H1 (cell line): Measurements from ENCODE around the gene RNF31. TPM values are rescaled to one million over a fixed set of nuclear protein-coding genes. Genes with fewer than 3 reads are reported as not detected.

Source experiments
- CTCF ChIA-PET: fragments of 300-600 bp; sonication (Branson Sonifier 250); formaldehyde crosslinking; loops from one replicate; lab custom pipeline; 2021; ENCODE audit not compliant: partially characterized antibody; lab: Charles Lee
- POLR2A ChIA-PET: fragments of 300-600 bp; sonication (Branson Sonifier 250); formaldehyde crosslinking; loops from one replicate; lab custom pipeline; 2021; ENCODE audit warnings: inconsistent platforms; ENCODE audit not compliant: partially characterized antibody; lab: Charles Lee
- DNase-seq, 2 experiments: peaks; one replicate each; pipeline versions ENCODE4 v3.0.0 to v3.0.0-alpha.2; 2010 to 2022; ENCODE audit warnings: low spot score in 2 of 2, low read depth in 1 of 2, mixed read lengths in 1 of 2
- FAIRE-seq: peaks from 2 replicates; lab custom pipeline; 2011; peaks lifted over from hg19 to GRCh38; lab: Jason Lieb, UNC
- H2AFZ ChIP-seq: 2 replicates; pipeline ENCODE4 v1.8.1; 2012; ENCODE audit warnings: low read length, inconsistent platforms
- H2AK5ac ChIP-seq: 2 replicates; pipeline ENCODE4 v1.6.1; 2013; ENCODE audit warnings: low read depth, low read length
- H2BK120ac ChIP-seq: replicated peaks from 2 replicates; pipeline ENCODE3; 2013; ENCODE audit warnings: low read depth, low read length, inconsistent platforms
- H2BK12ac ChIP-seq: 2 replicates; pipeline ENCODE4 v1.6.1; 2013; ENCODE audit warnings: low read depth, low read length
- H2BK15ac ChIP-seq: 2 replicates; pipeline ENCODE4 v1.6.1; 2013; ENCODE audit warnings: low read length
- H2BK20ac ChIP-seq: 2 replicates; pipeline ENCODE4 v1.6.1; 2013; ENCODE audit warnings: low read length
- H2BK5ac ChIP-seq: 2 replicates; pipeline ENCODE4 v1.6.1; 2013; ENCODE audit warnings: low read depth, low read length
- H3K14ac ChIP-seq: 2 replicates; pipeline ENCODE4 v1.6.1; 2013; ENCODE audit warnings: inconsistent platforms; ENCODE audit not compliant: insufficient read length
- H3K18ac ChIP-seq: 2 replicates; pipeline ENCODE4 v1.6.1; 2013; ENCODE audit warnings: low read length; ENCODE audit errors: extremely low read depth
- H3K23ac ChIP-seq: 2 replicates; pipeline ENCODE4 v1.6.1; 2013; ENCODE audit warnings: inconsistent platforms; ENCODE audit not compliant: insufficient read length
- H3K23me2 ChIP-seq: 2 replicates; pipeline ENCODE4 v1.6.1; 2013; ENCODE audit warnings: low read depth, low read length
- H3K27ac ChIP-seq: 2 replicates; pipeline ENCODE4 v1.6.1; 2011; ENCODE audit warnings: low read depth, low read length, inconsistent platforms
- H3K27me3 ChIP-seq, 4 experiments: replicated peaks in 1 of 4; 1 replicate in 1 of 4; 2 replicates in 3 of 4; pipeline versions ENCODE4 v1.6.1 to v1.8.1; 2011 to 2013; ENCODE audit warnings: low read length in 3 of 4, mild to moderate bottlenecking in 3 of 4, inconsistent platforms in 2 of 4, mixed read lengths in 2 of 4, moderate library complexity in 1 of 4; ENCODE audit not compliant: control insufficient read depth in 3 of 4, insufficient read depth in 3 of 4; ENCODE audit errors: extremely low read depth in 1 of 4
- H3K36me3 ChIP-seq, 4 experiments: 2 replicates each; pipeline versions ENCODE4 v1.6.1 to v1.8.1; 2011 to 2013; ENCODE audit warnings: mild to moderate bottlenecking in 4 of 4, low read length in 3 of 4, moderate library complexity in 2 of 4, control low read depth in 1 of 4, inconsistent platforms in 1 of 4; ENCODE audit not compliant: insufficient read depth in 4 of 4, control insufficient read depth in 2 of 4
- H3K4ac ChIP-seq: replicated peaks from 2 replicates; pipeline ENCODE3; 2013; ENCODE audit warnings: low read length, low read depth, mixed read lengths, inconsistent platforms; ENCODE audit not compliant: insufficient read length
- H3K4me1 ChIP-seq, 4 experiments: replicated peaks in 1 of 4; 1 replicate in 1 of 4; 2 replicates in 3 of 4; pipeline versions ENCODE4 v1.6.1 to v1.8.1; 2011 to 2013; ENCODE audit warnings: low read length in 3 of 4, inconsistent platforms in 2 of 4, mixed read lengths in 1 of 4; ENCODE audit not compliant: insufficient read depth in 4 of 4, control insufficient read depth in 3 of 4
- H3K4me2 ChIP-seq, 2 experiments: 2 replicates each; pipeline versions ENCODE4 v1.6.1 to v1.8.1; 2011 to 2013; ENCODE audit warnings: low read depth in 2 of 2, low read length in 2 of 2, control low read depth in 1 of 2, inconsistent platforms in 1 of 2, mild to moderate bottlenecking in 1 of 2; ENCODE audit not compliant: insufficient read depth in 1 of 2
- H3K4me3 ChIP-seq, 4 experiments: fragments of 200-600, 300-600 bp in 1 of 4; sonication (generic), shearing (Covaris generic), sonication (Bioruptor Twin) in 1 of 4; 2 replicates each; pipeline versions ENCODE4 v1.5.1 to v1.8.1; 2011 to 2016; ENCODE audit warnings: low read length in 4 of 4, low read depth in 3 of 4, control low read depth in 2 of 4, inconsistent platforms in 2 of 4, mild to moderate bottlenecking in 2 of 4, mixed read lengths in 1 of 4, moderate library complexity in 1 of 4; ENCODE audit not compliant: insufficient read depth in 2 of 4; ENCODE audit errors: extremely low read depth in 1 of 4
- H3K56ac ChIP-seq: replicated peaks from 2 replicates; pipeline ENCODE3; 2013; ENCODE audit warnings: low read depth, mild to moderate bottlenecking, mixed read lengths, low read length, inconsistent platforms; ENCODE audit not compliant: insufficient read length
- H3K79me1 ChIP-seq: 2 replicates; pipeline ENCODE4 v1.6.1; 2013; ENCODE audit warnings: low read depth, low read length, control low read depth
- H3K79me2 ChIP-seq, 2 experiments: 2 replicates each; pipeline versions ENCODE4 v1.6.1 to v1.8.1; 2012 to 2013; ENCODE audit warnings: low read length in 2 of 2, mild to moderate bottlenecking in 2 of 2, inconsistent platforms in 1 of 2; ENCODE audit not compliant: insufficient read depth in 2 of 2, control insufficient read depth in 1 of 2
- H3K9ac ChIP-seq, 4 experiments: replicated peaks in 1 of 4; 1 replicate in 1 of 4; 2 replicates in 3 of 4; pipeline versions ENCODE4 v1.6.1 to v1.8.1; 2011 to 2013; ENCODE audit warnings: low read depth in 3 of 4, low read length in 3 of 4, control low read depth in 2 of 4, mild to moderate bottlenecking in 2 of 4, moderate library complexity in 2 of 4, inconsistent platforms in 1 of 4; ENCODE audit errors: extremely low read depth in 1 of 4
- H3K9me3 ChIP-seq, 2 experiments: 2 replicates each; pipeline versions ENCODE4 v1.6.1 to v1.8.1; 2012 to 2013; ENCODE audit warnings: mild to moderate bottlenecking in 2 of 2, moderate library complexity in 2 of 2, control low read depth in 1 of 2, inconsistent platforms in 1 of 2, low read depth in 1 of 2, low read length in 1 of 2, mixed read lengths in 1 of 2; ENCODE audit not compliant: insufficient read depth in 2 of 2
- H4K20me1 ChIP-seq, 2 experiments: replicated peaks in 1 of 2; 2 replicates each; pipeline versions ENCODE3 to v1.8.1; 2011 to 2013; ENCODE audit warnings: inconsistent platforms in 2 of 2, low read length in 2 of 2, mild to moderate bottlenecking in 1 of 2; ENCODE audit not compliant: insufficient read depth in 2 of 2, control insufficient read depth in 1 of 2
- H4K5ac ChIP-seq: 2 replicates; pipeline ENCODE4 v1.6.1; 2013; ENCODE audit warnings: low read length, low read depth, mixed read lengths, inconsistent platforms; ENCODE audit not compliant: insufficient read length
- H4K8ac ChIP-seq: 2 replicates; pipeline ENCODE4 v1.8.0; 2013; ENCODE audit warnings: mild to moderate bottlenecking, moderate library complexity, low read length, inconsistent platforms; ENCODE audit not compliant: insufficient read depth; ENCODE audit errors: extremely low read depth
- H4K91ac ChIP-seq: replicated peaks from 2 replicates; pipeline ENCODE3; 2013; ENCODE audit warnings: low read length, mixed read lengths, inconsistent platforms; ENCODE audit not compliant: insufficient read length
- ASH2L ChIP-seq: fragments of 200-600, 300-600 bp; sonication (generic); IDR thresholded peaks from one replicate; pipeline ENCODE4 v1.7.1; 2017; ENCODE audit warnings: low read length
- BRCA1 ChIP-seq: IDR thresholded peaks from 2 replicates; pipeline ENCODE4 v1.6.1; 2012; ENCODE audit warnings: low read depth, low read length, improper control_type of control experiment
- EZH2 ChIP-seq: fragments of 200-600 bp; sonication (generic); IDR thresholded peaks from 2 replicates; pipeline ENCODE4 v1.7.1; 2012; ENCODE audit warnings: low read depth, mild to moderate bottlenecking, moderate library complexity, low read length, inconsistent platforms; ENCODE audit not compliant: severe bottlenecking
- MAFK ChIP-seq: IDR thresholded peaks from 2 replicates; pipeline ENCODE4 v1.6.1; 2012; ENCODE audit warnings: low read depth, mild to moderate bottlenecking, improper control_type of control experiment, low read length
- POLR2A ChIP-seq, 2 experiments: IDR thresholded peaks; 1 replicate in 1 of 2; 2 replicates in 1 of 2; pipeline ENCODE4 v1.6.1; 2011; ENCODE audit warnings: low read depth in 2 of 2, low read length in 2 of 2, mild to moderate bottlenecking in 2 of 2; ENCODE audit errors: control extremely low read depth in 1 of 2
- POLR2AphosphoS5 ChIP-seq: IDR thresholded peaks from 2 replicates; pipeline ENCODE4 v1.6.1; 2011; ENCODE audit warnings: low read depth, low read length
- RAD21 ChIP-seq, 2 experiments: IDR thresholded peaks in 1 of 2; conservative IDR thresholded peaks in 1 of 2; 2 replicates each; pipeline ENCODE4 v1.6.1; 2011; ENCODE audit warnings: low read depth in 2 of 2, low read length in 2 of 2, improper control_type of control experiment in 1 of 2, inconsistent platforms in 1 of 2, mild to moderate bottlenecking in 1 of 2, moderate library complexity in 1 of 2
- SAP30 ChIP-seq: fragments of 300-600 bp; sonication (generic); IDR thresholded peaks from 2 replicates; pipeline ENCODE4 v1.7.1; 2012; ENCODE audit warnings: low read length, moderate library complexity, mild to moderate bottlenecking, inconsistent platforms; ENCODE audit not compliant: insufficient read depth, insufficient replicate concordance
- SRF ChIP-seq: IDR thresholded peaks from 2 replicates; pipeline ENCODE4 v1.6.1; 2011; ENCODE audit warnings: mild to moderate bottlenecking, low read depth, low read length, moderate library complexity
- TAF7 ChIP-seq: optimal IDR thresholded peaks from 2 replicates; pipeline ENCODE3; 2011; ENCODE audit warnings: low read depth, mild to moderate bottlenecking, inconsistent platforms, low read length, moderate library complexity, borderline replicate concordance
- WGBS, 2 experiments: shearing (Covaris generic) in 1 of 2; methylation state at CpG; one replicate each; pipeline versions ENCODE4 v1.1.6 to v1.1.7; 2013 to 2015; ENCODE audit warnings: low lambda C conversion rate in 2 of 2, mixed read lengths in 2 of 2, inconsistent platforms in 1 of 2, low coverage in 1 of 2, missing lambda C conversion rate in 1 of 2; ENCODE audit not compliant: insufficient replicate concordance in 2 of 2, insufficient coverage in 1 of 2, insufficient read length in 1 of 2; ENCODE audit errors: extremely low coverage in 1 of 2, missing lambda C conversion rate in 1 of 2; 5-methylcytosine and 5-hydroxymethylcytosine counted together
- polyA plus RNA-seq, 7 experiments: library from polyadenylated mRNA; depleted of rRNA in 3 of 7; stranded (reverse) in 5 of 7; unstranded in 2 of 7; fragments of >200 nt in 5 of 7; fragments of 200-250 nt in 2 of 7; gene quantifications; 1 replicate in 5 of 7; 2 replicates in 1 of 7; 4 replicates in 1 of 7; pipeline versions ENCODE4 v1.2.1 to v1.2.3, GENCODE V29; 2011 to 2013; ENCODE audit warnings: missing spikeins in 2 of 7, mixed read lengths in 2 of 7
- total RNA-seq: library from RNA; stranded (reverse); fragmentation: NEBNext Ultra II Directional; extraction: Animal tissue kit (Norgen Biotek cat#: 25700); gene quantifications from 2 replicates; pipeline ENCODE4 v1.2.1, GENCODE V29; 2021
- TF ChIP-seq, protein P1 (sequence below): IDR thresholded peaks from 2 replicates; pipeline ENCODE4 v1.6.1; 2012; ENCODE audit warnings: inconsistent platforms

Gene RNF31
- total and polyA plus RNA-seq, 2 of the 8 experiments (the other 6 are each of a cell fraction or from before 2014, with no cell fraction given) = 17.5 to 72.0 TPM

DNA sequence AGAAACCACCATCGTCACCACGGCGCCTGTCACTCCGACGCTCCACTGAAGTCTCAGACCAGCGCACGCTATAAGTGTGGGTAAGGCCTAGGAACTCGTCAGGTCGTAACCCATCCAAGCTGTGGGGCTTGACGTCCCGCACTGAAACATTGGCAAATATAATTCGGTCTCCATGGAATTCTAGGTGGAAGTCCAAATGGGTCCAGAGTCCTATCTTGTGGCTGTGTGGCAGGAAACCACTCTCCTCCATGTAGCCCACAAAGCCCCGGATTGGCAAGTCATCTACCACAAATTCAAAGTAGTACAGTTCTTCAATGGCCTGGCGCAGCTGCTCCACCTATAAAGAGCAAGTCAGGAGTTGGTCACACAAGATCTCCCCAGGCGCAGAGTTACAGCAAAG lies 45.6 kb downstream of the RNF31 start:
- Histone ChIP-seq H3K9me3 (no peaks in the 10 kb centered on the region), H4K5ac (no peak overlapping the region), H3K23ac (no peak overlapping the region), H3K56ac (no peak overlapping the region), H3K79me1 (no peaks in the 10 kb centered on the region; the same call in 1 of the 2 replicates), H4K8ac (no peak overlapping the region), H3K18ac (no peak overlapping the region), H2AFZ (no peak overlapping the region), H3K4me2 (no peak overlapping the region), H2BK15ac (no peak overlapping the region), H3K4me1 (peaks cover 0 to 11% (median 3%) of the 10 kb centered on the region in 4 experiments; a peak in 5 of 7 replicates), H3K9ac (no peak overlapping the region), H3K27me3 (no peaks in the 10 kb centered on the region), H2AK5ac (no peak overlapping the region), H3K4me3 (no peak overlapping the region), H3K36me3 (peaks cover 4 to 6% (median 5%) of the 10 kb centered on the region in 4 experiments; a peak in 6 of 8 replicates), H2BK5ac (no peak overlapping the region), H4K20me1 (peaks cover 0 to under 1% of the 10 kb centered on the region in 2 experiments), H3K4ac (no peak overlapping the region), H3K14ac (no peak overlapping the region), H2BK12ac (no peak overlapping the region), H3K27ac (no peak overlapping the region), H2BK20ac (no peak overlapping the region), H3K79me2 (peaks cover 0 to 1% of the 10 kb centered on the region in 2 experiments; a peak in 1 of 4 replicates), H4K91ac (no peak overlapping the region), H2BK120ac (no peak overlapping the region), H3K23me2 (peaks cover 8% of the 10 kb centered on the region)
- ChIA-PET CTCF (no interaction called here), POLR2A (interaction anchor here (4.3 to 4.7 kb wide), 2 partner anchors 10 to 18 kb away, joined by 58 to 119 read pairs; partner anchors contain the start of genes CHMP4A and MDP1)
- FAIRE-seq = no peak
- TF ChIP-seq RAD21 (IDR thresholded peaks at IDR 0.05 in 1 of 2, conservative IDR thresholded peaks at IDR 0.05 in 1 of 2; ENCODE audit: low read depth in 2 of 2, low read length in 2 of 2) (no peak), SAP30 (no peak), EZH2 (no peak), POLR2A (IDR thresholded peaks at IDR 0.05; ENCODE audit: control extremely low read depth in 1 of 2, low read depth in 2 of 2, low read length in 2 of 2) (no peak), MAFK (no peak), BRCA1 (no peak), SRF (no peak), ASH2L (no peak), POLR2AphosphoS5 (no peak), TAF7 (no peak)
- TF ChIP-seq, protein P1, sequence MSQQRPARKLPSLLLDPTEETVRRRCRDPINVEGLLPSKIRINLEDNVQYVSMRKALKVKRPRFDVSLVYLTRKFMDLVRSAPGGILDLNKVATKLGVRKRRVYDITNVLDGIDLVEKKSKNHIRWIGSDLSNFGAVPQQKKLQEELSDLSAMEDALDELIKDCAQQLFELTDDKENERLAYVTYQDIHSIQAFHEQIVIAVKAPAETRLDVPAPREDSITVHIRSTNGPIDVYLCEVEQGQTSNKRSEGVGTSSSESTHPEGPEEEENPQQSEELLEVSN = no peak
- 96% methylated on average over 15 of the region's 15 CpGs; no CpG with 5 or more reads in 1 of the 2 experiments for whole genome bisulfite sequencing, 2 experiments
- DNase-seq = no peak
